Renal pelvis (tissue), 4 donors: Measurements from ENCODE around the gene ARHGEF28. TPM values are rescaled to one million over a fixed set of nuclear protein-coding genes. Genes with fewer than 3 reads are reported as not detected.
A peak's percentile ranks its signal among the peaks of the same experiment; 100 is the strongest.

Source experiments
- DNase-seq: peaks from one replicate; pipeline ENCODE4 v3.0.0-alpha.2; 2013
- polyA plus RNA-seq, 3 donors: library from polyadenylated mRNA; unstranded; fragments of 120-200 nt; gene quantifications; one replicate each; pipeline ENCODE4 v1.2.1, GENCODE V29; 2013; ENCODE audit not compliant: insufficient read length in 3 of 3

Gene ARHGEF28
- polyA plus RNA-seq, 3 donors: 42.6 to 72.4 (median 60.2) TPM

- no peak for DNase-seq
These were observed 271.9 kb downstream of the ARHGEF28 start for GRCh38 chr5:73897893-73898292.

GRCh38 chr5:73899055-73899454 lies 273.1 kb downstream of the ARHGEF28 start:
- no peak for DNase-seq

- no peak for DNase-seq
These were observed 273.9 kb downstream of the ARHGEF28 start for GRCh38 chr5:73899916-73900315.

- DNase-seq: no peak
These were observed 274.6 kb downstream of the ARHGEF28 start for GRCh38 chr5:73900566-73900965.

GRCh38 chr5:73901043-73901442 lies 275.0 kb downstream of the ARHGEF28 start:
- no peak for DNase-seq

GRCh38 chr5:73901455-73901854 lies 275.5 kb downstream of the ARHGEF28 start:
- DNase-seq: no peak

GRCh38 chr5:73902327-73903051 lies 276.5 kb downstream of the ARHGEF28 start:
- DNase-seq: peak; percentile 64

GRCh38 chr5:73903169-73903568 lies 277.2 kb downstream of the ARHGEF28 start:
- no peak for DNase-seq

- DNase-seq: no peak
These were observed 280.3 kb downstream of the ARHGEF28 start for GRCh38 chr5:73906277-73906676.

GRCh38 chr5:73907164-73907563 lies 281.2 kb downstream of the ARHGEF28 start:
- no peak for DNase-seq

- DNase-seq: no peak
These were observed 282.4 kb downstream of the ARHGEF28 start for GRCh38 chr5:73908395-73908794.

GRCh38 chr5:73908846-73909245 lies 282.9 kb downstream of the ARHGEF28 start:
- no peak for DNase-seq

GRCh38 chr5:73909474-73909873 lies 283.5 kb downstream of the ARHGEF28 start:
- no peak for DNase-seq

GRCh38 chr5:73911761-73912393 lies 285.9 kb downstream of the ARHGEF28 start:
- DNase-seq: no peak

GRCh38 chr5:73912821-73913271 lies 286.9 kb downstream of the ARHGEF28 start:
- no peak for DNase-seq

- DNase-seq: no peak
These were observed 288.0 kb downstream of the ARHGEF28 start for GRCh38 chr5:73913971-73914370.

- no peak for DNase-seq
These were observed 289.3 kb downstream of the ARHGEF28 start for GRCh38 chr5:73915345-73915744.

- DNase-seq: no peak
These were observed 291.4 kb downstream of the ARHGEF28 start for GRCh38 chr5:73917433-73917832.

- no peak for DNase-seq
These were observed 291.9 kb downstream of the ARHGEF28 start for GRCh38 chr5:73917891-73918290.

GRCh38 chr5:73918791-73919221 lies 292.8 kb downstream of the ARHGEF28 start:
- no peak for DNase-seq

GRCh38 chr5:73921741-73922140 lies 295.7 kb downstream of the ARHGEF28 start:
- DNase-seq: no peak

GRCh38 chr5:73922224-73922623 lies 296.2 kb downstream of the ARHGEF28 start:
- DNase-seq: no peak

GRCh38 chr5:73922875-73923557 lies 297.0 kb downstream of the ARHGEF28 start:
- no peak for DNase-seq
